ENCODE measurements around the gene FUBP1.
"Not testable (repeated sequence)": the region's sequence is repeated elsewhere in the genome, so short reads cannot be mapped to it uniquely, and the experiment has no call there.

Gene FUBP1, protein sequence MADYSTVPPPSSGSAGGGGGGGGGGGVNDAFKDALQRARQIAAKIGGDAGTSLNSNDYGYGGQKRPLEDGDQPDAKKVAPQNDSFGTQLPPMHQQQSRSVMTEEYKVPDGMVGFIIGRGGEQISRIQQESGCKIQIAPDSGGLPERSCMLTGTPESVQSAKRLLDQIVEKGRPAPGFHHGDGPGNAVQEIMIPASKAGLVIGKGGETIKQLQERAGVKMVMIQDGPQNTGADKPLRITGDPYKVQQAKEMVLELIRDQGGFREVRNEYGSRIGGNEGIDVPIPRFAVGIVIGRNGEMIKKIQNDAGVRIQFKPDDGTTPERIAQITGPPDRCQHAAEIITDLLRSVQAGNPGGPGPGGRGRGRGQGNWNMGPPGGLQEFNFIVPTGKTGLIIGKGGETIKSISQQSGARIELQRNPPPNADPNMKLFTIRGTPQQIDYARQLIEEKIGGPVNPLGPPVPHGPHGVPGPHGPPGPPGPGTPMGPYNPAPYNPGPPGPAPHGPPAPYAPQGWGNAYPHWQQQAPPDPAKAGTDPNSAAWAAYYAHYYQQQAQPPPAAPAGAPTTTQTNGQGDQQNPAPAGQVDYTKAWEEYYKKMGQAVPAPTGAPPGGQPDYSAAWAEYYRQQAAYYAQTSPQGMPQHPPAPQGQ

GRCh38 chr1:77978969-77979876 is at the start of gene FUBP1:
TSS of gene FUBP1 (minus strand) at chr1:77979072. CDS start at chr1:77979004, 68 bp downstream.
- peak; percentile 94 to 98 for DNase-seq

GRCh38 chr1:78021134-78021533 is 42.3 kb upstream of the FUBP1 start:
- not testable (repeated sequence) for DNase-seq

DNA sequence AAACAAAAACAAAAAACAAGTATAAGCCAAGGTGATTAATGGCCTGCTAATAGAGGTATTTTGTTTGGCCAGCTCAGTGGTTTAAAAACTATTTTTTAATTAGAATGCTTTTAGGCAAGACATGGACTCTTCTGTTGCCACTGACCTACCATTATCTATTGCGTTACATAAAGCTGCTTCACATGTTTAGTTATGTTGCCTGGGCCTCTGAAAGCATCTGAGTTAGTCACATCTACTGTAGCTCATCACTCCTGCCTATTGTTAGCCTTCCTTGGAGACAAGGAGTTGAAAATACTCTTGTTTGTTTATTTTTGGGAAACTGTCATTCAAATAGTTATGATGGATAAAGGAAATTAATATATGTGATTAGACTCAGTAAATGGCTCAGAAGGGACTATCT is 40.2 kb upstream of the FUBP1 start:
- DNase-seq: no peak

DNA sequence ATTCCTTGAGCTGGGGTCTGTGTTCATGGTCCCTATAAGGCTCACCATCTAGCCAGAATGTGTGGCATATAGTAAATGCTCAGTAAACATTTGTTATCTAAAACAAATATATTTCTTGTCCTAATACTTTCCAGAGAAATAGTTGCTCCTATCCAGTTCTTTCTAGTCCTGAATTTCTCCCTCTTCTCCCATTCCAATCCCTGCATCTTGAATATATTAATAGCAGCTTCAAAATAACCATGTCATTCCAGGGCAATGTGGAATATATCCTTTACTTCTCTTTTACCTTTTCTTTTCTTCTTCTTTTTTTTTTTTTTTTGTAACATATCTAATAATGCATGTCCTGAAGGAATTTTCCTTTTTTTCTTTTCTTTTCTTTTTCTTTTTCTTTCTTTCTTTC is 36.3 kb upstream of the FUBP1 start:
- DNase-seq: no peak

GRCh38 chr1:78011050-78011449 is 32.2 kb upstream of the FUBP1 start:
- DNase-seq: no peak

- DNase-seq: no peak
Observed at GRCh38 chr1:78009836-78010235, 31.0 kb upstream of the FUBP1 start.

DNA sequence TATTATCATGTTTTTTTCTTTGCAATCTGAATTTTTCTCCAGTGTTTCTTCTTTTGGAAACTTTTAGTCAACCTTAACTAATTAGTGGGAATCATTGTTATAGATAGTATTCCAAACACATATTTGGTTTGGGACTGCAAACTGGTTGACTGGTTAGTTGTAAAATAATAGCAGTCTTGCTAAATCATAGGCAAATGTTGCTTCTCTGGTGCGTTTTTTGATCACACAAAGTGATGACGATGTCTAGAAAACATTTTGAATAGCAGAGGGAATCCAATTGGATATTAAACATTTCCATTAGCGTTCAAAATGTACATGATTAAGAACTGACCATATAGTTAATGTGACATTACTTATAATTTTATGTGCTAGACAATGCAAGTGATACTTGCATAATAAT is 30.4 kb upstream of the FUBP1 start:
- DNase-seq: no peak

GRCh38 chr1:78007677-78008341 is 28.9 kb upstream of the FUBP1 start:
- no peak for DNase-seq

GRCh38 chr1:78006521-78006920 is 27.6 kb upstream of the FUBP1 start:
- no peak for DNase-seq

GRCh38 chr1:78005755-78006154 is 26.9 kb upstream of the FUBP1 start:
- DNase-seq: peak; percentile 25 to 46

GRCh38 chr1:78005448-78005722 is 26.5 kb upstream of the FUBP1 start:
- no peak for DNase-seq

GRCh38 chr1:78004719-78005447 is 26.0 kb upstream of the FUBP1 start, which contains the start of gene DNAJB4:
TSS of gene DNAJB4 (plus strand) at chr1:78004939. CDS start at chr1:78005111, 172 bp downstream.
- DNase-seq: peak; percentile 92 to 94

- DNase-seq: peak; percentile 88 to 91
Observed at GRCh38 chr1:78003882-78004718, 25.2 kb upstream of the FUBP1 start.

- peak; percentile 5 to 22 for DNase-seq
Observed at GRCh38 chr1:78003070-78003746, 24.3 kb upstream of the FUBP1 start.

DNA sequence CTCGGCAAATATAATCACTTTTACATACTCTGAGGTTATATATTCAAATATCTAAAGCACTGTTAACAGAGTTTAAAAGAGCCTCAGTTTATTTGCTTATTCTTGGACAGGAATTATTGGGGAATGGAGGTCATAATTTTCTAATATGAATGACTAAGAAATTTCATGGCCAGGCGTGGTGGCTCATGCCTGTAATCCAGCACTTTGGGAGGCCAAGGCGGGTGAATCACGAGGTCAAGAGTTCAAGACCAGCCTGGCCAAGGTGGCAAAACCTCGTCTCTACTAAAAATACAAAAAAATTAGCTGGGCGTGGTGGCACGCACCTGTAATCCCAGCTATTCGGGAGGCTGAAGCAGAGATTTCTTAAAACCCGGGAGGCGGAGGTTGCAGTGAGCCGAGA is 21.7 kb upstream of the FUBP1 start:
- DNase-seq: not testable (repeated sequence)

- DNase-seq: no peak
Observed at GRCh38 chr1:77996734-77997133, 17.9 kb upstream of the FUBP1 start.

- DNase-seq: no peak
Observed at GRCh38 chr1:77994117-77994705, 15.3 kb upstream of the FUBP1 start.

DNA sequence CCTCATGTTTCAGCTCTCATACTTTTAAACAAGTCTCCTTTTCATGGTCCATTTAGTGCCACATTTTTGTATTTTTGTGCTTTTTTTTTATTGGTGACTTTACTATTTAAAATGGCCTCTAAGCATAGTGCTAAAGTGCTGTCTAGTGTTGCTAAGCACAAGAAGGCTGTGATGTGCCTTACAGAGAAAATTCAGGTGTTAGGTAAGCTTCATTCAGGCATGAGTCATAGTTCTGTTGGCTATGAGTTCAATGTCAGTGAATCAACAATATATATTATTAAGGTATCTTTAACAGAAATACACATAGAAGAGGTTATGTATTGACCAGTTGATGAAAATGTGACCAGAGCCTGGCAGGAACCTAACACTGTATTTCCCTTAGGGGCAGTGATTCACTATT is 12.8 kb upstream of the FUBP1 start:
- no peak for DNase-seq

- no peak for DNase-seq
Observed at GRCh38 chr1:77990629-77991204, 11.8 kb upstream of the FUBP1 start.

- no peak for DNase-seq
Observed at GRCh38 chr1:77989744-77990143, 10.9 kb upstream of the FUBP1 start.
